GM12874 (cell line): ENCODE data around the gene GUCD1.

Experiments
- CTCF ChIP-seq: IDR thresholded peaks from 2 replicates; pipeline ENCODE4 v1.5.1; 2011; ENCODE audit warnings: low read depth, mild to moderate bottlenecking, control low read depth, low read length, moderate library complexity; ENCODE audit not compliant: insufficient read depth

GUCD1 gene

GRCh38 chr22:24499706-24500276, 55.1 kb downstream of the GUCD1 start:
- no peak for TF ChIP-seq CTCF

GRCh38 chr22:24498824-24499223, 56.1 kb downstream of the GUCD1 start:
- no peak for TF ChIP-seq CTCF

- TF ChIP-seq CTCF = no peak
Measured at GRCh38 chr22:24497841-24498258, 57.1 kb downstream of the GUCD1 start.

- TF ChIP-seq CTCF = no peak
Measured at GRCh38 chr22:24496661-24497060, 58.3 kb downstream of the GUCD1 start.

- no peak for TF ChIP-seq CTCF
Measured at GRCh38 chr22:24496234-24496633, 58.7 kb downstream of the GUCD1 start.

- no peak for TF ChIP-seq CTCF
Measured at GRCh38 chr22:24495365-24495675, 59.6 kb downstream of the GUCD1 start.

GRCh38 chr22:24494528-24495364, 60.2 kb downstream of the GUCD1 start, which contains the start of gene UPB1:
TSS of gene UPB1 (plus strand) at chr22:24495332. CDS start at chr22:24495404, 72 bp downstream.
- no peak for TF ChIP-seq CTCF
